SK-N-SH (cell line): ENCODE results near the gene PJA2. TPM values are rescaled to one million over a fixed set of nuclear protein-coding genes. Genes with fewer than 3 reads are reported as not detected.

Experiments
- CTCF ChIA-PET: fragments of 300-600, 350-600 bp; formaldehyde crosslinking; extraction: SDS; loops from one replicate; lab custom pipeline; 2021; lab: Yijun Ruan, JAX
- POLR2A ChIA-PET: fragments of 350-600 bp; sonication (Branson Sonifier 250); formaldehyde crosslinking; extraction: SDS; loops from one replicate; lab custom pipeline; 2020; ENCODE audit warnings: antibody characterized with exemption, inconsistent platforms; lab: Yijun Ruan, JAX
- DNase-seq: peaks from one replicate; pipeline ENCODE4 v3.0.0; 2012
- H2AFZ ChIP-seq: fragments of 200-600 bp; sonication (generic); 2 replicates; pipeline ENCODE4 v1.8.1; 2016; ENCODE audit warnings: antibody characterized with exemption, mild to moderate bottlenecking, low read depth
- H3F3A ChIP-seq: fragments of 200-600 bp; sonication (generic); replicated peaks from 2 replicates; pipeline ENCODE3; 2016; ENCODE audit warnings: antibody characterized with exemption, mild to moderate bottlenecking; ENCODE audit not compliant: insufficient read depth
- H3K27ac ChIP-seq, 2 experiments: fragments of 200-500 bp in 1 of 2; fragments of 200-600 bp in 1 of 2; sonication (Bioruptor generic) in 1 of 2; sonication (generic), shearing (Covaris generic) in 1 of 2; 2 replicates each; pipeline versions ENCODE4 v1.5.1 to v1.6.1; 2014 to 2016; ENCODE audit warnings: low read depth in 2 of 2, inconsistent platforms in 1 of 2, low read length in 1 of 2, mild to moderate bottlenecking in 1 of 2, mixed read lengths in 1 of 2
- H3K27me3 ChIP-seq: fragments of 200-600 bp; sonication (generic), shearing (Covaris generic); 2 replicates; pipeline ENCODE4 v1.6.1; 2016; ENCODE audit warnings: mixed run types; ENCODE audit not compliant: insufficient read depth
- H3K36me3 ChIP-seq, 2 experiments: fragments of 200-500 bp in 1 of 2; fragments of 200-600 bp in 1 of 2; sonication (Bioruptor generic) in 1 of 2; sonication (generic) in 1 of 2; replicated peaks in 1 of 2; 2 replicates each; pipeline versions ENCODE3 to v1.5.1; 2014 to 2016; ENCODE audit warnings: low read length in 1 of 2, mild to moderate bottlenecking in 1 of 2; ENCODE audit not compliant: insufficient read depth in 2 of 2, control insufficient read depth in 1 of 2
- H3K4me1 ChIP-seq, 2 experiments: fragments of 200-500 bp in 1 of 2; fragments of 200-600 bp in 1 of 2; sonication (Bioruptor generic) in 1 of 2; sonication (generic), shearing (Covaris generic) in 1 of 2; 2 replicates each; pipeline versions ENCODE4 v1.5.1 to v1.6.1; 2014 to 2016; ENCODE audit warnings: low read depth in 1 of 2, low read length in 1 of 2, mixed run types in 1 of 2; ENCODE audit not compliant: insufficient read depth in 2 of 2, control insufficient read depth in 1 of 2
- H3K4me2 ChIP-seq: fragments of 200-600 bp; sonication (generic), shearing (Covaris generic); 2 replicates; pipeline ENCODE4 v1.6.1; 2017; ENCODE audit warnings: mixed run types
- H3K4me3 ChIP-seq, 2 experiments: fragments of 200-500 bp in 1 of 2; fragments of 200-600 bp in 1 of 2; sonication (Bioruptor generic) in 1 of 2; sonication (generic), shearing (Covaris generic) in 1 of 2; 2 replicates each; pipeline versions ENCODE4 v1.5.1 to v1.8.1; 2014 to 2016; ENCODE audit warnings: low read depth in 2 of 2, inconsistent platforms in 1 of 2, low read length in 1 of 2, mild to moderate bottlenecking in 1 of 2, mixed read lengths in 1 of 2, moderate library complexity in 1 of 2
- H3K79me2 ChIP-seq: fragments of 200-600 bp; sonication (generic); 2 replicates; pipeline ENCODE4 v1.8.1; 2017; ENCODE audit warnings: mild to moderate bottlenecking; ENCODE audit not compliant: insufficient read depth
- H3K9ac ChIP-seq: fragments of 200-600 bp; sonication (generic); 2 replicates; pipeline ENCODE4 v1.6.1; 2017; ENCODE audit warnings: mixed run types
- H3K9me2 ChIP-seq: fragments of 200-600 bp; sonication (generic); 2 replicates; pipeline ENCODE4 v1.6.1; 2017; ENCODE audit warnings: mixed run types
- H3K9me3 ChIP-seq: fragments of 200-600 bp; sonication (generic); 2 replicates; pipeline ENCODE4 v1.6.1; 2017; ENCODE audit warnings: mixed run types, mild to moderate bottlenecking, moderate library complexity
- H4K20me1 ChIP-seq: fragments of 200-600 bp; sonication (generic); 2 replicates; pipeline ENCODE4 v1.6.1; 2017; ENCODE audit warnings: mild to moderate bottlenecking, mixed run types; ENCODE audit not compliant: insufficient read depth
- ELF1 ChIP-seq: IDR thresholded peaks from 2 replicates; pipeline ENCODE4 v1.4.0; 2012
- EP300 ChIP-seq, 2 experiments: IDR thresholded peaks; 2 replicates each; pipeline versions ENCODE4 v1.4.0 to v1.6.1; 2012; ENCODE audit warnings: borderline replicate concordance in 1 of 2, low read depth in 1 of 2, low read length in 1 of 2
- EZH2phosphoT487 ChIP-seq: fragments of 200-600 bp; sonication (generic); IDR thresholded peaks from 2 replicates; pipeline ENCODE4 v1.6.1; 2017; ENCODE audit warnings: low read depth, mixed run types, mild to moderate bottlenecking, antibody characterized with exemption, moderate library complexity, borderline replicate concordance
- FOXJ3 ChIP-seq: sonication (generic); formaldehyde crosslinking; IDR thresholded peaks from 2 replicates; pipeline ENCODE4 v1.5.1; 2020; ENCODE audit warnings: mild to moderate bottlenecking, missing genetic modification reagents
- FOXM1 ChIP-seq: IDR thresholded peaks from 2 replicates; pipeline ENCODE4 v1.4.0; 2012; ENCODE audit warnings: low read depth, mild to moderate bottlenecking
- GABPA ChIP-seq: IDR thresholded peaks from 2 replicates; pipeline ENCODE4 v1.4.0; 2012; ENCODE audit warnings: low read depth, mild to moderate bottlenecking
- JUND ChIP-seq: IDR thresholded peaks from 2 replicates; pipeline ENCODE4 v1.4.0; 2012
- NFIC ChIP-seq: IDR thresholded peaks from 2 replicates; pipeline ENCODE4 v1.4.0; 2012; ENCODE audit warnings: borderline replicate concordance
- NRF1 ChIP-seq: IDR thresholded peaks from 2 replicates; pipeline ENCODE4 v1.6.1; 2012; ENCODE audit warnings: low read depth, mild to moderate bottlenecking, low read length
- POLR2AphosphoS5 ChIP-seq: IDR thresholded peaks from 2 replicates; pipeline ENCODE4 v1.6.1; 2012; ENCODE audit warnings: low read depth, low read length
- RAD21 ChIP-seq: IDR thresholded peaks from 2 replicates; pipeline ENCODE4 v1.6.1; 2012; ENCODE audit warnings: mild to moderate bottlenecking, low read length
- RFX5 ChIP-seq: IDR thresholded peaks from 2 replicates; pipeline ENCODE4 v1.6.1; 2012; ENCODE audit warnings: mild to moderate bottlenecking, improper control_type of control experiment, low read length
- SIN3A ChIP-seq: IDR thresholded peaks from 2 replicates; pipeline ENCODE4 v1.6.1; 2012; ENCODE audit warnings: low read depth, mild to moderate bottlenecking, low read length, moderate library complexity, borderline replicate concordance
- TAF1 ChIP-seq: IDR thresholded peaks from 2 replicates; pipeline ENCODE4 v1.6.1; 2012; ENCODE audit warnings: low read depth, mild to moderate bottlenecking, low read length, moderate library complexity, borderline replicate concordance
- TCF12 ChIP-seq: IDR thresholded peaks from 2 replicates; pipeline ENCODE4 v1.4.0; 2012
- TEAD4 ChIP-seq: IDR thresholded peaks from 2 replicates; pipeline ENCODE4 v1.4.0; 2012; ENCODE audit warnings: mild to moderate bottlenecking, borderline replicate concordance; ENCODE audit not compliant: insufficient read depth
- YY1 ChIP-seq: IDR thresholded peaks from 2 replicates; pipeline ENCODE4 v1.4.0; 2012; ENCODE audit warnings: low read depth, mild to moderate bottlenecking
- WGBS: methylation state at CpG from one replicate; pipeline ENCODE4 v1.1.6; 2017; ENCODE audit warnings: low lambda C conversion rate; 5-methylcytosine and 5-hydroxymethylcytosine counted together
- polyA plus RNA-seq, 3 experiments: library from polyadenylated mRNA; depleted of rRNA; stranded (reverse); fragments of >200 nt; gene quantifications; 2 replicates each; pipeline ENCODE4 v1.2.3, GENCODE V29; 2012
- TF ChIP-seq, protein P1 (sequence below): IDR thresholded peaks from 2 replicates; pipeline ENCODE4; 2012
- TF ChIP-seq, protein P2 (sequence below): fragments of 200-600 bp; sonication (generic); IDR thresholded peaks from 2 replicates; pipeline ENCODE4 v1.6.1; 2017; ENCODE audit warnings: antibody characterized with exemption, mild to moderate bottlenecking, moderate library complexity
- TF ChIP-seq, protein P3 (sequence below): fragments of 150-350 bp; IDR thresholded peaks from 2 replicates; pipeline ENCODE4 v1.6.1; 2017; ENCODE audit warnings: antibody characterized with exemption, low read length, low read depth, borderline replicate concordance
- TF ChIP-seq, protein P4 (sequence below): fragments of 150-350 bp; IDR thresholded peaks from 2 replicates; pipeline ENCODE4 v1.6.1; 2016; ENCODE audit warnings: mild to moderate bottlenecking, low read depth, low read length

Gene PJA2
- polyA plus RNA-seq, 1 of the 3 experiments (the other 2 are of a cell fraction), result 30.7 TPM

DNA sequence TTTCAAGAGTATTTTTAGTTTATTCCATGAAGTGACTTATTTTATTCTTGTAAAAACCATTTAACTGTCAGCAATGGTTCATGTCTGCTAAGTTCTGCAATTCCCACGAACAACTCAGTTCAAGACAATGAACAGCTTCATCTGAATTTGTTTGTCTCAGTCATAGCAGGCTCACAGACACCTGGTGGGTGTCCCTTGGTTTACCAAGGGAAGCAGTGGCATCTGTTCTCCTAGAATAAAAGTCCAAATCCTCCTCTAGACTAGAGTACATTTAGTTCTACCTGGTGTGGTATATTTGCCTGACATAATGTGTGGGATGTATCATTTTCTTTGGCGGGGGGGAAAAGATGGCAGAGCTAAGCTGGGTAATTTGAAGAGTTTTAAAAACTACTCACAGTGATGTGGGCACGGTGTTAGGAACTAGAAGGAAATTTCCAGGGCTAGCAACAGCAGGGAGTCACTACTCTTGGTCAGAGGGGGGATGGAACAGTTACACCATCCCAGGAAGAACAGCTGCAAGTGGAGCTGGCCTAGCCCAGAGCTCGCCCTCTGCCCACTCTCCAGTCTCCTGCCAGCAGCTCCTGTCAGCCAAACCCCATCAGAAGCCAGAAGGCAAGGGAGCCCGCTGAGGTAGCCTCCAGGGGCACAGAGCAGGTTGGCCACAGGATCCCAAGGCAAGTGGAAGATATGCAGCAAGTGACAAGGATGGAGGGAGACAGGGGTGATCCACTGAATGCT, 100.3 kb downstream of the PJA2 start:
- Histone ChIP-seq H2AFZ (no peak overlapping the region), H3K9ac (no peak overlapping the region), H3K4me3 (no peak overlapping the region), H3K9me3 (no peaks in the 10 kb centered on the region), H3K9me2 (no peaks in the 10 kb centered on the region), H3K79me2 (no peaks in the 10 kb centered on the region), H3K4me1 (no peaks in the 10 kb centered on the region; a peak in 1 of 4 replicates), H3F3A (no peaks in the 10 kb centered on the region), H3K27me3 (no peaks in the 10 kb centered on the region), H3K36me3 (no peaks in the 10 kb centered on the region), H4K20me1 (no peaks in the 10 kb centered on the region), H3K27ac (no peak overlapping the region), H3K4me2 (no peak overlapping the region)
- WGBS, result 51% methylated on average over 5 of the region's 5 CpGs
- ChIA-PET CTCF (no interaction called here), POLR2A (no interaction called here)
- no peak for DNase-seq
- TF ChIP-seq TCF12, result no peak

DNA sequence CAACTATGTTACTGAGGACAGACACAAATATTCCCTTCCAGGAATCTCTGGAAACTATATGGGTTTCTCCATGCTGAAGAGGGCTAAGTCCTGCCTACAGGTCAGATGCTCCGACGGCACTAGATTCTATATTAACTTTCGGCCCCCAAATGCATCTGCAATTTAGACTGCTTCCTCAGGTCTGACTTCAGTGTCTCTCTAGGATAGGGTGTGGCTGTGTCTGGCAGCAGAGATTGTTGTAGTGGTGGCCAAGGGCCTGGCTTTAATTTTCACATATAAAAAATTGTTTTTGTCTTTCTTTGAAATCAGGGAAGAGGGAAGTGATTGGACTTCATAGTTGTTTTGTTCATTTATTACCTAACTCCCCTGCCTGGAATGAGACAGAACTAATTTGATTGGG, 101.8 kb downstream of the PJA2 start:
- 69% methylated on average over 3 of the region's 3 CpGs for WGBS
- H3K4me2 ChIP-seq, result no peak overlapping the region
- H3K36me3 ChIP-seq, result no peaks in the 10 kb centered on the region
- ChIA-PET CTCF (no interaction called here), POLR2A (no interaction called here)
- H3K27ac ChIP-seq, result no peak overlapping the region
- H3K4me1 ChIP-seq, result no peaks in the 10 kb centered on the region; a peak in 1 of 4 replicates
- H3K9ac ChIP-seq, result no peak overlapping the region
- H2AFZ ChIP-seq, result no peak overlapping the region
- no peaks in the 10 kb centered on the region for H4K20me1 ChIP-seq
- no peaks in the 10 kb centered on the region for H3K9me2 ChIP-seq
- no peaks in the 10 kb centered on the region for H3K9me3 ChIP-seq
- no peaks in the 10 kb centered on the region for H3K79me2 ChIP-seq
- H3F3A ChIP-seq, result no peaks in the 10 kb centered on the region
- no peak for DNase-seq
- TF ChIP-seq, protein P1, sequence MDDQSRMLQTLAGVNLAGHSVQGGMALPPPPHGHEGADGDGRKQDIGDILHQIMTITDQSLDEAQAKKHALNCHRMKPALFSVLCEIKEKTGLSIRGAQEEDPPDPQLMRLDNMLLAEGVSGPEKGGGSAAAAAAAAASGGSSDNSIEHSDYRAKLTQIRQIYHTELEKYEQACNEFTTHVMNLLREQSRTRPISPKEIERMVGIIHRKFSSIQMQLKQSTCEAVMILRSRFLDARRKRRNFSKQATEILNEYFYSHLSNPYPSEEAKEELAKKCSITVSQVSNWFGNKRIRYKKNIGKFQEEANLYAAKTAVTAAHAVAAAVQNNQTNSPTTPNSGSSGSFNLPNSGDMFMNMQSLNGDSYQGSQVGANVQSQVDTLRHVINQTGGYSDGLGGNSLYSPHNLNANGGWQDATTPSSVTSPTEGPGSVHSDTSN, result no peak
- no peak for TF ChIP-seq GABPA
- TF ChIP-seq YY1, result no peak
- no peak for TF ChIP-seq JUND
- TF ChIP-seq FOXM1, result no peak
- no peak for TF ChIP-seq SIN3A
- no peak for TF ChIP-seq RFX5
- TF ChIP-seq, protein P2, sequence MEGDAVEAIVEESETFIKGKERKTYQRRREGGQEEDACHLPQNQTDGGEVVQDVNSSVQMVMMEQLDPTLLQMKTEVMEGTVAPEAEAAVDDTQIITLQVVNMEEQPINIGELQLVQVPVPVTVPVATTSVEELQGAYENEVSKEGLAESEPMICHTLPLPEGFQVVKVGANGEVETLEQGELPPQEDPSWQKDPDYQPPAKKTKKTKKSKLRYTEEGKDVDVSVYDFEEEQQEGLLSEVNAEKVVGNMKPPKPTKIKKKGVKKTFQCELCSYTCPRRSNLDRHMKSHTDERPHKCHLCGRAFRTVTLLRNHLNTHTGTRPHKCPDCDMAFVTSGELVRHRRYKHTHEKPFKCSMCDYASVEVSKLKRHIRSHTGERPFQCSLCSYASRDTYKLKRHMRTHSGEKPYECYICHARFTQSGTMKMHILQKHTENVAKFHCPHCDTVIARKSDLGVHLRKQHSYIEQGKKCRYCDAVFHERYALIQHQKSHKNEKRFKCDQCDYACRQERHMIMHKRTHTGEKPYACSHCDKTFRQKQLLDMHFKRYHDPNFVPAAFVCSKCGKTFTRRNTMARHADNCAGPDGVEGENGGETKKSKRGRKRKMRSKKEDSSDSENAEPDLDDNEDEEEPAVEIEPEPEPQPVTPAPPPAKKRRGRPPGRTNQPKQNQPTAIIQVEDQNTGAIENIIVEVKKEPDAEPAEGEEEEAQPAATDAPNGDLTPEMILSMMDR, result no peak
- TF ChIP-seq, protein P3, sequence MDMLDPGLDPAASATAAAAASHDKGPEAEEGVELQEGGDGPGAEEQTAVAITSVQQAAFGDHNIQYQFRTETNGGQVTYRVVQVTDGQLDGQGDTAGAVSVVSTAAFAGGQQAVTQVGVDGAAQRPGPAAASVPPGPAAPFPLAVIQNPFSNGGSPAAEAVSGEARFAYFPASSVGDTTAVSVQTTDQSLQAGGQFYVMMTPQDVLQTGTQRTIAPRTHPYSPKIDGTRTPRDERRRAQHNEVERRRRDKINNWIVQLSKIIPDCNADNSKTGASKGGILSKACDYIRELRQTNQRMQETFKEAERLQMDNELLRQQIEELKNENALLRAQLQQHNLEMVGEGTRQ, result no peak
- no peak for TF ChIP-seq TAF1
- TF ChIP-seq, protein P4, sequence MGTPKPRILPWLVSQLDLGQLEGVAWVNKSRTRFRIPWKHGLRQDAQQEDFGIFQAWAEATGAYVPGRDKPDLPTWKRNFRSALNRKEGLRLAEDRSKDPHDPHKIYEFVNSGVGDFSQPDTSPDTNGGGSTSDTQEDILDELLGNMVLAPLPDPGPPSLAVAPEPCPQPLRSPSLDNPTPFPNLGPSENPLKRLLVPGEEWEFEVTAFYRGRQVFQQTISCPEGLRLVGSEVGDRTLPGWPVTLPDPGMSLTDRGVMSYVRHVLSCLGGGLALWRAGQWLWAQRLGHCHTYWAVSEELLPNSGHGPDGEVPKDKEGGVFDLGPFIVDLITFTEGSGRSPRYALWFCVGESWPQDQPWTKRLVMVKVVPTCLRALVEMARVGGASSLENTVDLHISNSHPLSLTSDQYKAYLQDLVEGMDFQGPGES, result no peak
- TF ChIP-seq EP300 (IDR thresholded peaks at IDR 0.05; ENCODE audit: borderline replicate concordance in 1 of 2, low read depth in 1 of 2, low read length in 1 of 2), result no peak
- TF ChIP-seq ELF1, result no peak
- no peak for TF ChIP-seq NRF1
- no peak for TF ChIP-seq POLR2AphosphoS5
- no peak for TF ChIP-seq NFIC
- TF ChIP-seq FOXJ3, result no peak
- TF ChIP-seq RAD21, result no peak
- no peak for TF ChIP-seq EZH2phosphoT487
- TF ChIP-seq TEAD4, result no peak
- H3K27me3 ChIP-seq, result no peaks in the 10 kb centered on the region
- no peak overlapping the region for H3K4me3 ChIP-seq
